HG03575 (cell line): ENCODE results near the gene CYB5R3.
"Not testable (repeated sequence)": the region's sequence is repeated elsewhere in the genome, so short reads cannot be mapped to it uniquely, and the experiment has no call there.

Source experiments
- ATAC-seq: cut with Tn5 transposase; IDR thresholded peaks from one replicate; pipeline ENCODE4 v1.9.1; 2021; ENCODE audit not compliant: unreplicated experiment, insufficient number of reproducible peaks, low FRiP score; ENCODE audit errors: extremely low read depth

CYB5R3 gene

DNA sequence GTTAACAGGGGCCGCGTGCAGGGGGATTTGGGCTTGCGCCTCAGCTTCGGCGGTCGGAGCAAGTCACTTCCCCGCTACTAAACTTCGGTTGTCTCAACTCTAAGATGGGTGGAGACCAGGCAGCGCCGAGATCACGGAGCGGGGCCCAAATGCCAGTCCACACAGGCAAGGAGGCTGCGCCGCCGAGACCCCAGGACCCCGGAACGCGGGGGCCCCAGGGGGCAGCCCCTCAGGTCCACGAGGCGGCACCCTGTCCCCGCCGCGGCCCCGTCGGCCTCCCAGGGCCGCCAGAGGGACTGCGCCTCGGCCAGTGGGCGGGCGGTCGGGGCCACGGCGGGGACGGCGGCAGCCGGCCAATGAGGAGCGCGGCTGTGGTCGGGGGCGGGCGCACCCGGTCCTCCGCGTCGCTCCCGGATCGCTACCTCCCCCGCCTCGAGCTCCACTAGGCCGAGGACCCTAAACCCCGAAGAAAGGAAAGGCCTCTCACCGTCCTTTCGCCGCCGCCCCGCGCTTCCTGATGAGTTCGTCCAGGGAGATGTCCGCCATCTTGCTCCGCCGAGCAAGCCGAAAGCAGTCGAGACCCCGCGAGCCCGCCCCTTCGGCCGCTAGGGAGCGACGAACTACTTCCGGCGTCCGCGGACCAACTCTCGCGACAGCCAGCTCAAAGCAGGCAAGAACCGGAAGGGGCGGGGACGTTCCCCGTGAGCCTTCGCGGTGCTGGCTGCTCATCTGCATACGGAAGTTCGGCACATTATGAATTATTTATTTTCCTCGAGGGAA lies 34.7 kb downstream of the CYB5R3 start, which contains the start of gene POLDIP3:
TSS of gene POLDIP3 (minus strand) at position 572 of the 780 bp plus-strand sequence. CDS start at position 546, 26 bp downstream.
- peak; percentile 34 for ATAC-seq

DNA sequence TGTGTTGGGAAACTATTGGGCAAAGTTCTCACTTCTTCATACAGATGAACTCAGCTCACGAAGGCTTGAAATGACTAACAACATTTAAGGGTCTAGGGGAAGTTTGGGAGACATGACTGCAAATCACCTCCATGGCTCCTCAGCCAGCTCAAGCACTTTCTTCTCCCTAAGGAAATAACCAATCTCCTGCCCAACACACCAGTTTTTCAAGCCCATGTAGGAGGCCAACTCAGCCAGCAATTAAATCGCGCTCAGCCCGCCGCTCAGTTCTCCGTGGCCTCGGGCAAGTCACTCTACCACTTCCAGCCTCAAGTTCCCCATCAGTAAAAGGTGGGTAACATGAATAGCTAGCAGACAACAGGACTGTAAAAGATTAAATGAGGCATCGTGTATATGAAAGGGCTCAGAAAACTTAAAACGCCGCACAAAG lies 35.3 kb downstream of the CYB5R3 start:
- ATAC-seq = no peak

DNA sequence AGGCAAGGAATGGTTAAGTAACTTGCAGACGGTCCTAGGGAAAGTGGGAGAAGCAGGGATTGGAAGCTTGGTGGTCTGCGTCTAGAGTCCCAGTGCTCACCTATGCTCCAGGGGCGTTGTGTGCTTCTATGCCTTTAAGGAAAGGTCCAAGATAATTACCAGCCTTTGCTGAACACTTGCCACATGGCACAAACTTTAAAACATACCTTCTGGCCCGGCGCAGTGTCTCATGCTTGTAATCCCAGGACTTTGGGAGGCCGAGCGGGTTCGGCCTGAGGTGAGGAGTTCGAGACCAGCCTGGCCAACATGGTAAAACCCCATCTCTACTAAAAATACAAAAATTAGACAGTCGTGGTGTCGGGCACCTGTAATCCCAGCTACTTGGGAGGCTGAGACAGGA lies 36.9 kb downstream of the CYB5R3 start:
- no peak for ATAC-seq

DNA sequence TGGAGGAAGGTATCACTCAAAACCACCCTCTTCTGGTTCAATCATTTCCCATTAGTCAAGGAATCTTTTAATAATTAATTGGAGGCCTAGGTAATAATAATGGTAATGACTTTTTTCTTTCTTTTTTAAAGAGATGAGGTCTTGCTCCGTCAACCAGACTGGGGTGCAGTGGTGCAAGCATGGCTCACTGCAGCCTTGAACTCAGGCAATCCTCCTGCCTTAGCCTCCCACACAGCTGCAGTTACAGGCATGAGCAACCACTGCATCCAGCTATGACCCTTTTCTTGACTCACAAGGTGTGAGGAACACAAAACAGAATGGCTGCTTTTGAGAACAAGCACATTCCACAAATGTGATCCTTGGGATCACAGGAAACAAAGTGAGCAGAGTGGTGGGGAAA lies 38.1 kb downstream of the CYB5R3 start:
- ATAC-seq = no peak

DNA sequence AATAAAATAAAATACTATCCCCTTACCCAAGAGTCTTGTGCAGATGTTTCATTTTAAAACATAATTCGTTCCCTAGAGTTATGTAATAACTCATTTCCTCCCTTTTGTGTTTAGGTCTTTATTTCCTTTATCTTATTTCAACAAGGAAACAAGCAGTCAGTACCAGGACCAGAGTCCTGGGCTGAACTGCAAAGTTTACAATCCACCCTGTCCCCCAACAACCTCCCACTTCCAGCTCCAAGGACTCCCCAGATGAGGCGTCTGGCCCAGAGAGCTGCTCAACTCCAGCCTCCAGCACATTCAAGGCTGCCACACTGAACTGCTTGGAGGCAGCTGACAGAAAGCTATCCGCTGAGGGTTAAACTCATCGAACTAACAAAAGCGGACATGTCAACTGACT lies 39.0 kb downstream of the CYB5R3 start:
- ATAC-seq = no peak

DNA sequence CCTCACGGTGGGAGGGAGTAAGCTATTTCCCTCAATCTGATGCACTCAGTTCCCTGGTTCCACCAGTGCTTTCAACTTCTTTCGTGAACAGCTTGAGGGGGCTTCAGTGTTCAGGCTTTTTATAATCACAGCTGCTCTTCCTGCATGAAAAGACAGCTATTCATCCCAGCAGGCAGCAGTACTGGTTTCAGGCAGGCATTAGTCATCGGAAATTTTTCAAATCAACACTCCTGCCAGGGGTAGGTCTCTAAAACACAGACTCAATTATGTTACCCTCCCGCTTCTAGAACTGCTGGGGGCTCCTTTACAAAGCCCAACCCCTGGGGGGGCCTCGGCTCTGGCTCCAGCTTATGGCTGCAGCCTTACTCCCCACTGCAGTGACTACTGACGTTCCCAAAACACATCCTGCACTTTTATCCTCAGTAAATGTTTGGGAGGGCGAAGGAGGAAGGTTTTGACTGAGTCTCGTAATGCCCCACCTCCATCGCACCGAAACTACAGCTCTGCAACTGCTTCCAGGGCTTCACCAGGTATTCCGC lies 40.3 kb downstream of the CYB5R3 start:
- no peak for ATAC-seq

DNA sequence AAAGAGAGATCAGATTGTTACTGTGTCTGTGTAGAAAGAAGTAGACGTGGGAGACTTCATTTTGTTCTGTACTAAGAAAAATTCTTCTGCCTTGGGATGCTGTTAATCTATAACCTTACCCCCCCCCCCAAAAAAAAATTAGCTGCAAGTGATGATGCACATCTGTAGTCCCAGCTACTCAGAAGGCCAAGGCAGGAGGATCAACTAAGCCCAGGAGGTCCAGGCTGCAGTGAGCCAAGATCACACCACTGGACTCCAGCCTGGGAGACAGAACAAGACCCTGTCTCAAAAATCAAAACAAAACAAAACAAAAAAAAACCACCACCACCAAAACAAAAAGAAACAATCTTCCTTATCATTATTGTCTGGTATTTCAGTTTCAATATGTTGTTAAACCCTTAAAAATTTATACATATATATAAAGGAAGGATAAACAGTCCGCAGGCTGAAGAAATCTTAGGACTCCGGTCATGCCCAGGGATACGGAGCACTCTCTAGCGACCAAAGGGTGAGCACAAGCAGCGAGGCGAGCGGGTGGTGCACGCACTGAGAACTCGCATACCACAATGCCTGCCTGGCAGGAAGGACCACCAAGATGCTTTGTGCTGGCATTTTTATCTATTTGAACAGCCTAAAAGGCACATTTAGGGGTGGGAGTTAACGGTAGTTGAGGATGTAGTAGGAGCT lies 40.9 kb downstream of the CYB5R3 start:
- ATAC-seq = no peak

DNA sequence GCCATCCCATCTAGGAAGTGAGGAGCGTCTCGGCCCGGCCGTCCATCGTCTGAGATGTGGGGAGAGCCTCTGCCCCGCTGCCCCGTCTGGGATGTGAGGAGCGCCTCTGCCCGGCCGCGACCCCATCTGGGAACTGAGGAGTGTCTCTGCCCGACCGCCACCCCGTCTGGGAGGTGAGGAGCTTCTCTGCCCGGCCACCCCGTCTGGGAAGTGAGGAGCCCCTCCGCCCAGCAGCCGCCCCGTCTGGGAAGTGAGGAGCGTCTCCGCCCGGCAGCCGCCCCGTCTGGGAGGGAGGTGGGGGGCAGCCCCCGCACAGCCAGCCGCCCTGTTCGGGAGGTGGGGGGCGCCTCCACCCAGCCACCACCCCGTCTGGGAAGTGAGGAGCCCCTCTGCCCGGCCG lies 41.6 kb downstream of the CYB5R3 start:
- not testable (repeated sequence) for ATAC-seq

DNA sequence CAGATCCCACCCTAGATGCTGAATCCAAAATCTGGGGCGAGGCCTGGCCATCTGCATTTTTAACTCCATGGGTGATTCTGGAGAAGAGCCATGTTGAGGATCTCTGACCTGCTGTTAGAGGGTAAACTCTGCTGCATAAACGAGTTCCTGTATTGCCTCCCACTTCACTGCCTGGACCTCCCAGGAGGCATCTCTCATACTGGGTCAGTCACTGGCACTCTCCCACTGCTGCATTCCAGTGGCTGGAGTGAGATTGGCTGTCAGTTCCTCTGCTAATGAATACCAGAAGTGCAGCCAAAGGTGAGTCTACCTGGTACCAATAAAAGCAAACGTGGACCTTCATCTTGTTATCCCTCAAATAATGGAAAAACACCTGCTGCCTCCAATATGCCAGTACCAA lies 44.8 kb downstream of the CYB5R3 start:
- no peak for ATAC-seq

DNA sequence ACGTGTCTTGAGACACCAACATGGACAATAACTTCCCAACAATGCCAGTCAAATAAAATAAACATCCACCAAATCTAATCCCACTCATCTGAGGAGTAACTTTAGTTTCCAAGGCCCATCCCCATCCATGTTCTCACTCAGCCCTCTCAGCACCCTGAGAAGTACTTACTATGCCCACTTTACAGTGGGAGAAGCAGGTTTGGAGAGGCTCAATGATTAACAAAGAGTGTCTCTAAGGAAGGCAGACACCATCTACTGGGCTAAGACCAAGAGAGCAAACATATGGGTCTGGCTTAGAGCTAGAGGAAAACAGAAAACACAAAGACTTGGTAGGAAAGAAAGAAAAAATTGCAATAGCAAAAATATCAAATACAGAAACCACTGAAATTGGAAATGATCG lies 45.8 kb downstream of the CYB5R3 start:
- ATAC-seq = no peak

DNA sequence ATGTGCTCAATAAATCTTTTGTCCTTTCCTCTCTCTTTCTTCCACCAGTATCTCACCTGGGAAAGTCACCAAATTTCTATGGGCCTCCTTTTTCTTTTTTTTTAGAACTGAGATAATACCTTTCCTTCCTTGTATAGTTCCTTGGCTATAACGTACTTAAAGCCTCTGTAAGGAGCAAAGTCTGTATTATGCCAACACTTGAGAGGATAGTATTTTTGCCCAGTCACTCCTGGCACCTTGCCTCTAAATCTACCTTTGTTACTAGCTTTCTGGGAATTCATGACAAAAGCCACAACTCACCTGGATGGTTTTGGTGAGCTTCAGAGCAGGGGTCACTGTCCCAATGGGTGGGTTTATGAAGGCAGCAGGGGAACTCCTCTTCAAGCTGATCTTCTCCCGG lies 46.7 kb downstream of the CYB5R3 start:
- no peak for ATAC-seq

DNA sequence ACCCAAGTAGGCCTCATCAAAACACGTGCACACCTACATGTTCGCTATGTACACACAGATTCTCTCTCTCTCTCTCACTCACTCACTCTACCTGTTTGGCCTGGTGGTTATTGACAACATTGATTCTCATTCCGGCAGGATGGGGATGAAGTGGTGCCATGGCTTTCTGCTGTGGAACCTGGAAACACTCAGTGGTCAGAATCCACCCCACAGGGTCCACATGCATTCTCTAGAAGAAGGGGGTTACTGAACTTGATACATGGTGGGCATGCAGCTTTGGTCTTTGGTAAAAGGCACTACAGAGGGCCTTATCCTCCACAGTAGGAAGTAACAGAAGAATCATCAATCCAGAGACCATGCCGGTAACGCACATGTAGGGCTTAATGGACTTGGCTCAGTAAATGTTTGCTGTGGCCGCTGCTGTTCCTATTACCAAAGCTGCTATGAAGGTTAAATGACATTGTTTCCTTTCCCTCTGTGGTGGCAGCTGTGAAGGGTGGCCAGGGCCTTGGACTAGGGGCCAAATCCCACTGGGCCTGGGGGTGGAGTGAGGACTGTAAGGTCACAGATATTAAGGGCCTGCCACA lies 47.2 kb downstream of the CYB5R3 start:
- no peak for ATAC-seq

DNA sequence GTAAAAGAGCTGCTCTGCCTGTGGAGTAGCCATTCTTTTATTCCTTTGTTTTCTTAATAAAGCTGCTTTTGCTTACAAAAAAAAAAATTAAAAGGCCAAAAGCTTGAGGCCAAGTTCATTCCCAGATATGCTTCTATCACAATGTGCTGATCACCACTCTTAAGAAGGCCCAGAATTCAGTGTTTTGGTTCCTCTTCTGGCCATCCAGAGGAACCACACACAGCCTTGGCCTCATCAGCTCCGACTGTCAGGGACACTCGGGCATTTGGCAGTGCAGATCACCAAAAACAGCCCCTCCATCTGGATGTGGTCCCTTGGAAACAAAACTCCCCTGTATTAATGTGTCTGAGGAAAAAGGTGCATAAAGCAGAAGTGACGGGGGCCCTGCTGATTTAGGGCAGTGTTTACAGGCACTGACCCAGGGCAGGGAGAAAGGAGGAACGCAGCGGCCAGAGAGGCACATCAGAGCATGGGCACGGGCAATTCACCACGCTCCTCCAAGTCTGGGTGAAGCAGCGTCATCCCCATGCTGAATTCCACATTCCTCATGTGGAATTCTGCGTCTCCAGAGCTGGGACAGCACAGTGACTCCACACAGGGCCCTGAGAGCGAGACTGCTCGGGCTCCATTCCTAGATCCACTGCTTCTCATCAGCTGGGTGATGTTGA lies 52.2 kb downstream of the CYB5R3 start:
- ATAC-seq = no peak

DNA sequence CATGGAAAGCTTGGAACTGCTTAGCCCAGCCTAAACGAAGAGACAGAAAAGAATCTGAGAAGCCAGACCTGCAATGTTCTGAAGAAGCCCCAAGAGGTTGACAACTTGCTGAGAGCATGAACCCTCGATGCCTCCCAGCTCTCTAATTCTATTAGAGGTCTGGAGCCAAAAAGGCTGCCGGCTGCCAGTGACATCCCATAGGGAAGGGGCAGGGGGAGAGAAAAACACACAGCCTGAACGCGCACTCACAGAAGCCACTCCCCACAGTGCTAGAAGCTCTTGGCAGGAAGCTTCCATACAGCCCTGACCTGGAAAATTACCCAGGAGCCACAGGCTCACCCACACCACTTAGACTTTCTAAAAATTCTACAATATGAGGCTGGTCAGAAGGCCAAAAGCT lies 52.9 kb downstream of the CYB5R3 start:
- ATAC-seq = no peak

DNA sequence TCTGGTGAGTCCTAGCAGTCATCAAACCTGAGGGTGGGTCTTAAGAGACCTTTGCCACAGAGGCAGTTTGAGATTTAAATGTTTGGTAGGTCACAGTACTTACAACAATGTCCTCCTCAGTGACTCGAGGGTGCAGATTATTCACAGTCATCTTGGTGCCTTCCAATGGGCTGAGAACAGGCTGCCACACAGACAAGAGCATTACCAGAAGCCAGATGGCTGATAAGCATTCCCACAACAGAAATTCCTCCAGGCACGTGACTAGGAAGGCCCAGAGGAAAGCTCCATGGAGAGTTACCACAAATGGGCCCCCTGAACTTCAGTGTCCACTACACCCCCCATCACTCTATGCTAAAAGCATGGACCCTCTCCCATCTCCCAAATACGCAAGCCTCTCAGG lies 53.8 kb downstream of the CYB5R3 start:
- ATAC-seq = no peak

DNA sequence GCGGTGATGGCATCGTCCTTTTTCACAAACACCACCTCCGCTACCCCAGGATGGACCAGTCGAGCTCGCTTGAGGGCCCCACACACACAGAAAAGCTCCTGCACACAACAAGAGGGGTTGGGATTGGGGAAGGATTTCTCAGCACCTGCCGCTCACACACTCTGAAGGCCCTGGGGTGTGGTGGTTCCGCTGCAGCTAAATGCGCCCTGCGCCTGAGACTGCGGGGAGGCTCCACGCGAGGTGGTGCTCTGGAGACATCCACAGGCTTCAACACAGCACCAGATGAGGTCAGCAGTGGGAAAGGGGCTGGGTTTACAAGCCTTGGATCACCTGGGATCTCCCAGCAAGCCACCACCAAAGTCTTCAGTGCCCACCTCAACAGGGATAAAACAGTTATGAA lies 57.2 kb downstream of the CYB5R3 start:
- no peak for ATAC-seq

DNA sequence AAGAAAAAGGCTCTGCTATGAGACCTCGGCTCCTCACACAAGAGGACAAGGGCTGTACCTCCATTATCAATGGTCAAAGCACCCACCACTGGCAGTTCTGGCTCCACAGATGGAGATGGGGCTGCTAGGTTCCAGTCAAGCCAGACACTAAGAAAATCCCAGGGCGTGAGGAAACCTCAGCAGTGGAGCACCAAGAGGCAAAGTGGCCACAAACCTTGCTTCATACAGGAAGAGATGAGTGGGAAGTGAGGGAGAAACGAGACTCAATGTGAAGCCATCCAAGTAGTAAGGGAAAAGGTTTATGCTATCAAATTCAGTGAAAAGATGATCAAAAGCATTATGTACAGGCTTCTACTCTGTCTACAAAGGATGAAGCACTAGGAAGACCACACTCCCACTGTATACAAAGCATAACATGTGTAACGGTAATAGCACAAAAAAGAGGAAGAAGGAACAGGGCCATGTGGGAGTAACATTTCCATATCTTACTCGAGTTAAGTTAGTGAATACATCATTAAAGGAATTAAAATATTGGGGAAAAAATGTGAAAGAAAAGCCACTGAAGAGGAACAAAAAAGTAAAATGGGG lies 61.5 kb downstream of the CYB5R3 start:
- no peak for ATAC-seq

DNA sequence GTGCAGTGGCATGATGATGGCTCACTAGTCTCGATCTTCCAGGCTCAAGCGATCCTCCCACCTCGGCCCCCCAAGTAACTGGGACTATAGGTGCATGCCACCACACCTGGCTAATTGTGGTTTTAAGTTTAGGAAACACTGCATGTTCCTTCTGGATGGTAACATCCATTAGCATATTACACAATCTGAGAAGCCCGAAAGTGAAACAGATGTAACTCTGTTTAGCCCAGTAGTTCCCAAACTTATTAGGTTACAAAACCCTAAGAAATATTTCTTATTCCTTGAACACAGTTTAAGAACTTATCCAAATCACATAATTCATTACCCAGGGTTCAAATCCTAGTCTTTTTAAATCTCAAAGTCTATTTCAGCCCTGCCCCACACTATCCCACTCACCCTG lies 62.8 kb downstream of the CYB5R3 start:
- no peak for ATAC-seq

DNA sequence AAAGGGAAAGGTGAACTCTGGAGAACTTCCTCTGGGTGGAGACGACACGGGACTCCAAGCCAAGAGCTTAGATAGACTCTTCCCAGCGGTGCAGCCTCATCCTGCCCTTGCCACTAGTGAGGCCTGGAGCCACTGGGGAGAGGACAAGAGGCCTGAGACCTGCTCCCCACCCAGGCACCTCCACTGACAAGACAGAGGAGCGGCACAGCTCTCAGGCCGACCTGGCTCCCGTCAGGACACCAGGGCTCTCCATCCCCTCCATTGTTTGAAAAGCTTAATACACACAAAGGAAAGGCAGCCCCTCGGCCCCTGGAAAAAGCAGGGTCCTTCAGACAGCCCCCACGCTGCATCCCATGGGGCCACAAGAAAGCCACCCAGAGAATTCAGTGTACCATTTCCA lies 64.1 kb downstream of the CYB5R3 start:
- no peak for ATAC-seq
